H9 (cell line): ENCODE data around the gene NDUFS3. TPM values are rescaled to one million over a fixed set of nuclear protein-coding genes. Genes with fewer than 3 reads are reported as not detected.

Source experiments
- DNase-seq: peaks from one replicate; pipeline ENCODE4 v3.0.0-alpha.2; 2017
- H2AFZ ChIP-seq: one replicate; pipeline ENCODE4 v1.6.1; 2013; ENCODE audit warnings: mild to moderate bottlenecking, low read length, control low read depth, moderate library complexity
- H2AK5ac ChIP-seq: 2 replicates; pipeline ENCODE4 v1.6.1; 2013; ENCODE audit warnings: low read length, control low read depth, mixed read lengths; ENCODE audit not compliant: insufficient read length
- H2BK120ac ChIP-seq: one replicate; pipeline ENCODE4 v1.6.1; 2013; ENCODE audit warnings: low read depth, mild to moderate bottlenecking, low read length, control low read depth, inconsistent platforms; ENCODE audit not compliant: poor library complexity, severe bottlenecking
- H2BK12ac ChIP-seq: 2 replicates; pipeline ENCODE4 v1.6.1; 2013; ENCODE audit warnings: low read length, control low read depth, mixed read lengths, low read depth; ENCODE audit not compliant: insufficient read length
- H2BK15ac ChIP-seq: 2 replicates; pipeline ENCODE4 v1.6.1; 2013; ENCODE audit warnings: low read depth, low read length, control low read depth
- H2BK20ac ChIP-seq: one replicate; pipeline ENCODE4 v1.6.1; 2013; ENCODE audit warnings: low read depth, mild to moderate bottlenecking, low read length, control low read depth, inconsistent platforms; ENCODE audit not compliant: poor library complexity, severe bottlenecking
- H2BK5ac ChIP-seq: 2 replicates; pipeline ENCODE4 v1.6.1; 2013; ENCODE audit warnings: low read length, control low read depth, mixed read lengths; ENCODE audit not compliant: insufficient read length
- H3K14ac ChIP-seq: 2 replicates; pipeline ENCODE4 v1.6.1; 2013; ENCODE audit warnings: low read length, control low read depth; ENCODE audit not compliant: insufficient read depth
- H3K18ac ChIP-seq: 2 replicates; pipeline ENCODE4 v1.6.1; 2013; ENCODE audit warnings: low read depth, mild to moderate bottlenecking, mixed read lengths, low read length, control low read depth; ENCODE audit not compliant: insufficient read length
- H3K23ac ChIP-seq: 2 replicates; pipeline ENCODE4 v1.6.1; 2013; ENCODE audit warnings: low read length, control low read depth, mixed read lengths, low read depth; ENCODE audit not compliant: insufficient read length
- H3K23me2 ChIP-seq: 2 replicates; pipeline ENCODE4 v1.6.1; 2013; ENCODE audit warnings: low read depth, mild to moderate bottlenecking, mixed read lengths, low read length, control low read depth; ENCODE audit not compliant: insufficient read length, poor library complexity, severe bottlenecking
- H3K27ac ChIP-seq: 2 replicates; pipeline ENCODE4 v1.5.1; 2013; ENCODE audit warnings: low read length, control low read depth, mixed read lengths, low read depth; ENCODE audit not compliant: insufficient read length
- H3K27me3 ChIP-seq: 2 replicates; pipeline ENCODE4 v1.6.1; 2013; ENCODE audit warnings: low read length, control low read depth, inconsistent platforms; ENCODE audit not compliant: insufficient read depth
- H3K4ac ChIP-seq: 2 replicates; pipeline ENCODE4 v1.6.1; 2013; ENCODE audit warnings: low read depth, mild to moderate bottlenecking, control low read depth, inconsistent platforms, low read length, moderate library complexity
- H3K4me1 ChIP-seq: 2 replicates; pipeline ENCODE4 v1.6.1; 2013; ENCODE audit warnings: low read length, control low read depth, inconsistent platforms; ENCODE audit not compliant: insufficient read depth
- H3K4me2 ChIP-seq: 2 replicates; pipeline ENCODE4 v1.6.1; 2013; ENCODE audit warnings: low read length, control low read depth, mixed read lengths; ENCODE audit not compliant: insufficient read length, insufficient read depth
- H3K56ac ChIP-seq: 2 replicates; pipeline ENCODE4 v1.6.1; 2013; ENCODE audit warnings: low read depth, mild to moderate bottlenecking, mixed read lengths, low read length, control low read depth; ENCODE audit not compliant: insufficient read length
- H3K79me1 ChIP-seq: 2 replicates; pipeline ENCODE4 v1.6.1; 2013; ENCODE audit warnings: low read depth, mild to moderate bottlenecking, moderate library complexity, low read length, control low read depth, inconsistent platforms; ENCODE audit not compliant: insufficient read depth, poor library complexity, severe bottlenecking
- H3K79me2 ChIP-seq: 2 replicates; pipeline ENCODE4 v1.6.1; 2013; ENCODE audit warnings: low read length, control low read depth, inconsistent platforms; ENCODE audit not compliant: insufficient read depth
- H3K9ac ChIP-seq: 2 replicates; pipeline ENCODE4 v1.6.1; 2013; ENCODE audit warnings: low read length, control low read depth, mixed read lengths; ENCODE audit not compliant: insufficient read length; ENCODE audit errors: extremely low read depth
- H3K9me3 ChIP-seq: one replicate; pipeline ENCODE4 v1.6.1; 2013; ENCODE audit warnings: low read depth, low read length, inconsistent platforms; ENCODE audit not compliant: control insufficient read depth
- H3T11ph ChIP-seq: one replicate; pipeline ENCODE4 v1.6.1; 2013; ENCODE audit warnings: mild to moderate bottlenecking, low read length, control low read depth, inconsistent platforms
- H4K20me1 ChIP-seq: one replicate; pipeline ENCODE4 v1.6.1; 2013; ENCODE audit not compliant: control insufficient read depth, insufficient read length, insufficient read depth
- H4K5ac ChIP-seq: 2 replicates; pipeline ENCODE4 v1.6.1; 2013; ENCODE audit warnings: low read depth, mild to moderate bottlenecking, mixed read lengths, low read length, control low read depth; ENCODE audit not compliant: insufficient read length
- H4K8ac ChIP-seq: replicated peaks from 2 replicates; pipeline ENCODE4 v1.6.1; 2013; ENCODE audit warnings: low read length, control low read depth, mixed read lengths, low read depth; ENCODE audit not compliant: insufficient read length
- H4K91ac ChIP-seq: 2 replicates; pipeline ENCODE4 v1.6.1; 2013; ENCODE audit warnings: low read depth, mild to moderate bottlenecking, moderate library complexity, mixed read lengths, low read length, control low read depth; ENCODE audit not compliant: insufficient read length
- H3K27ac Mint-ChIP-seq, 3 experiments: 2 replicates in 2 of 3; 3 replicates in 1 of 3; pipeline ENCODE4 v1.8.0; 2020 to 2021; ENCODE audit warnings: mixed read lengths in 3 of 3, mild to moderate bottlenecking in 1 of 3, moderate library complexity in 1 of 3
- H3K27me3 Mint-ChIP-seq: 2 replicates; pipeline ENCODE4 v1.8.0; 2021; ENCODE audit warnings: low read depth, mild to moderate bottlenecking, moderate library complexity, mixed read lengths
- H3K36me3 Mint-ChIP-seq, 3 experiments: 2 replicates in 2 of 3; 3 replicates in 1 of 3; pipeline ENCODE4 v1.8.0; 2020 to 2021; ENCODE audit warnings: low read depth in 3 of 3, mixed read lengths in 3 of 3; ENCODE audit not compliant: insufficient read depth in 1 of 3
- H3K4me1 Mint-ChIP-seq, 2 experiments: 2 replicates each; pipeline ENCODE4 v1.8.0; 2020; ENCODE audit warnings: mixed read lengths in 2 of 2
- H3K4me3 Mint-ChIP-seq, 2 experiments: 2 replicates in 1 of 2; 3 replicates in 1 of 2; pipeline ENCODE4 v1.8.0; 2020 to 2021; ENCODE audit warnings: mild to moderate bottlenecking in 2 of 2, mixed read lengths in 2 of 2, moderate library complexity in 1 of 2
- H3K9me3 Mint-ChIP-seq, 2 experiments: 2 replicates in 1 of 2; 3 replicates in 1 of 2; pipeline ENCODE4 v1.8.0; 2020; ENCODE audit warnings: mild to moderate bottlenecking in 2 of 2, mixed read lengths in 2 of 2, moderate library complexity in 1 of 2
- WGBS: extraction: QIAGEN DNeasy Blood & Tissue Kit; methylation state at CpG from one replicate; pipeline ENCODE4 v1.1.7; 2013; ENCODE audit warnings: missing lambda C conversion rate, low lambda C conversion rate, mixed read lengths; ENCODE audit not compliant: insufficient read length; ENCODE audit errors: extremely low coverage; 5-methylcytosine and 5-hydroxymethylcytosine counted together
- total RNA-seq: library from RNA; stranded (reverse); gene quantifications from 2 replicates; pipeline ENCODE4 v1.2.1, GENCODE V29; 2021
- TF ChIP-seq, protein P1 (sequence below): fragments of 200-600 bp; sonication (generic); conservative IDR thresholded peaks from 3 replicates; pipeline ENCODE4 v1.8.0; 2021; ENCODE audit warnings: antibody characterized with exemption, mild to moderate bottlenecking

Gene NDUFS3
- total RNA-seq, 1 experiment from 2014 or later: 144 TPM

DNA sequence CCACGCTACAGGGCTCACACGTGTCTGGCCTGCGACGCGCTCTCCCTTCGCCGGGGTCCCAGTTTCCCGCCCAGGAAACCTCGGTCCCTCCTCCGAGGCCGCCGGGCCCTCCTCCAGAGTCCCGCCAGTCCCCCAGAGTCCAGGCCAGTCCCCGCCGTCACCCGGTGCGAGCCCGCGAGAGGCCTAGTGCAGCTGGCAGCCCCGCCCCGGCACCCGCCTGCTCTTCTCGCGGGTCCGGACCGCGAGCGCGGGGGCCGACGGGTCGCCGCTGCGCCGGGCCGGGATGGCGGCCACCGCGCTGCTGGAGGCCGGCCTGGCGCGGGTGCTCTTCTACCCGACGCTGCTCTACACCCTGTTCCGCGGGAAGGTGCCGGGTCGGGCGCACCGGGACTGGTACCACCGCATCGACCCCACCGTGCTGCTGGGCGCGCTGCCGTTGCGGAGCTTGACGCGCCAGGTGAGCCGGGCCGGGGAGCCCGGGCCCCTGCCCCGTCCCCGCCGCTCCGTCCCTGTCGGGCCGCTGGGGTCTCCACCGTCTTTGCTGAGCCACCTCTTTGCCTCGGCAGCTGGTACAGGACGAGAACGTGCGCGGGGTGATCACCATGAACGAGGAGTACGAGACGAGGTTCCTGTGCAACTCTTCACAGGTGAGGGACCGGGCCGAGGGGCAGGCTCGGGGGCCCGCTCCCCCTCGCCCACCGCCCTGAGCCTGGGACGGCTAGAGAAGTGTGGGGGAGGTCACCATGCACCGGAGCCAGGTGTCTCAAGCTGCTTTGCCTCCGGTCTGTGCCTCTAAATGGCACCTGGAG, 13.3 kb upstream of the NDUFS3 start, which contains the start of gene PTPMT1:
Gene PTPMT1, plus strand, starts transcription at position 260 of the 809 bp plus-strand sequence. Its CDS starts 24 bp downstream, at position 284.
- no peak within 1 kb of the TSS for H2AK5ac ChIP-seq
- H3K27ac Mint-ChIP-seq: peak within 1 kb of the TSS; percentile 48 to 89 (median 51); a peak in 3 of 7 replicates
- H4K8ac ChIP-seq: no peak within 1 kb of the TSS
- no peak within 1 kb of the TSS for H3K4ac ChIP-seq
- H4K5ac ChIP-seq: no peak within 1 kb of the TSS
- no peak within 1 kb of the TSS for H4K91ac ChIP-seq
- DNase-seq: peak; percentile 74
- no peak within 1 kb of the TSS for H3K27ac ChIP-seq
- H4K20me1 ChIP-seq: no peaks in the 10 kb centered on the region
- H3K23me2 ChIP-seq: no peaks in the 10 kb centered on the region
- no peak within 1 kb of the TSS for H2BK12ac ChIP-seq
- peaks cover 8 to 10% of the 10 kb centered on the region in 2 experiments for H3K4me1 Mint-ChIP-seq
- H3K23ac ChIP-seq: no peak within 1 kb of the TSS
- no peaks in the 10 kb centered on the region for H3K9me3 ChIP-seq
- WGBS: no CpG with 5 or more reads among the region's 86 CpGs
- H3K9me3 Mint-ChIP-seq: no peaks in the 10 kb centered on the region
- H3K36me3 Mint-ChIP-seq: peaks cover 3 to 22% (median 15%) of the 10 kb centered on the region in 3 experiments; a peak in 5 of 7 replicates
- H3K4me1 ChIP-seq: no peaks in the 10 kb centered on the region
- H3T11ph ChIP-seq: no peak within 1 kb of the TSS
- H3K27me3 Mint-ChIP-seq: no peaks in the 10 kb centered on the region
- peak within 1 kb of the TSS; percentile 80 for H3K14ac ChIP-seq
- peak within 1 kb of the TSS; percentile 53 for H3K4me2 ChIP-seq
- H2AFZ ChIP-seq: no peak within 1 kb of the TSS
- TF ChIP-seq, protein P1, sequence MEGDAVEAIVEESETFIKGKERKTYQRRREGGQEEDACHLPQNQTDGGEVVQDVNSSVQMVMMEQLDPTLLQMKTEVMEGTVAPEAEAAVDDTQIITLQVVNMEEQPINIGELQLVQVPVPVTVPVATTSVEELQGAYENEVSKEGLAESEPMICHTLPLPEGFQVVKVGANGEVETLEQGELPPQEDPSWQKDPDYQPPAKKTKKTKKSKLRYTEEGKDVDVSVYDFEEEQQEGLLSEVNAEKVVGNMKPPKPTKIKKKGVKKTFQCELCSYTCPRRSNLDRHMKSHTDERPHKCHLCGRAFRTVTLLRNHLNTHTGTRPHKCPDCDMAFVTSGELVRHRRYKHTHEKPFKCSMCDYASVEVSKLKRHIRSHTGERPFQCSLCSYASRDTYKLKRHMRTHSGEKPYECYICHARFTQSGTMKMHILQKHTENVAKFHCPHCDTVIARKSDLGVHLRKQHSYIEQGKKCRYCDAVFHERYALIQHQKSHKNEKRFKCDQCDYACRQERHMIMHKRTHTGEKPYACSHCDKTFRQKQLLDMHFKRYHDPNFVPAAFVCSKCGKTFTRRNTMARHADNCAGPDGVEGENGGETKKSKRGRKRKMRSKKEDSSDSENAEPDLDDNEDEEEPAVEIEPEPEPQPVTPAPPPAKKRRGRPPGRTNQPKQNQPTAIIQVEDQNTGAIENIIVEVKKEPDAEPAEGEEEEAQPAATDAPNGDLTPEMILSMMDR: no peak
- no peaks in the 10 kb centered on the region; the same call in 1 of the 2 replicates for H3K79me2 ChIP-seq
- no peaks in the 10 kb centered on the region for H3K27me3 ChIP-seq
- H3K9ac ChIP-seq: peak within 1 kb of the TSS; percentile 61
- no peak within 1 kb of the TSS for H2BK15ac ChIP-seq
- peak within 1 kb of the TSS; percentile 88 to 91 for H3K4me3 Mint-ChIP-seq
- no peak within 1 kb of the TSS for H2BK120ac ChIP-seq
- H3K18ac ChIP-seq: peak within 1 kb of the TSS; percentile 96
- peaks cover 3% of the 10 kb centered on the region for H3K79me1 ChIP-seq
- no peak within 1 kb of the TSS for H3K56ac ChIP-seq
- H2BK5ac ChIP-seq: no peak within 1 kb of the TSS
- H2BK20ac ChIP-seq: no peak within 1 kb of the TSS
